ENCODE results near the gene AMN. TPM values are rescaled to one million over a fixed set of nuclear protein-coding genes. Genes with fewer than 3 reads are reported as not detected.

AMN gene
- polyA plus RNA-seq, 3 donors, result 1.5 to 12.3 (median 2.0) TPM

- H3K27ac ChIP-seq (ENCODE audit: low read depth, low read length), result no peak overlapping the region
These were observed 26.8 kb downstream of the AMN start for GRCh38 chr14:102949062-102949800.

GRCh38 chr14:102949801-102950451, 27.5 kb downstream of the AMN start:
- H3K27ac ChIP-seq (ENCODE audit: low read depth, low read length), result no peak overlapping the region
- WGBS, 3 donors, result 72 to 86% (median 73%) methylated on average over 23 of the region's 23 CpGs

More at GRCh38 chr14:102949062-102949800, 26.8 kb downstream of the AMN start:
- 65 to 88% (median 66%) methylated on average over 28 of the region's 28 CpGs for WGBS, 3 donors

GRCh38 chr14:102951034-102951433, 28.6 kb downstream of the AMN start:
- no peak overlapping the region for H3K27ac ChIP-seq (ENCODE audit: low read depth, low read length)
- 63 to 77% (median 72%) methylated on average over 10 of the region's 10 CpGs for WGBS, 3 donors

GRCh38 chr14:102951799-102952198, 29.3 kb downstream of the AMN start:
- 68 to 80% (median 74%) methylated on average over 8 of the region's 8 CpGs for WGBS, 3 donors
- H3K27ac ChIP-seq (ENCODE audit: low read depth, low read length), result no peak overlapping the region

- 92 to 96% (median 94%) methylated on average over 6 of the region's 6 CpGs for WGBS, 3 donors
- H3K27ac ChIP-seq (ENCODE audit: low read depth, low read length), result no peak overlapping the region
These were observed 29.8 kb downstream of the AMN start for GRCh38 chr14:102952276-102952675.

GRCh38 chr14:102953100-102953499, 30.6 kb downstream of the AMN start:
- H3K27ac ChIP-seq (ENCODE audit: low read depth, low read length), result no peak overlapping the region
- 88 to 92% (median 88%) methylated on average over 15 of the region's 15 CpGs for WGBS, 3 donors

- 89 to 94% (median 92%) methylated on average over 18 of the region's 18 CpGs for WGBS, 3 donors
- H3K27ac ChIP-seq (ENCODE audit: low read depth, low read length), result no peak overlapping the region
These were observed 31.8 kb downstream of the AMN start for GRCh38 chr14:102954081-102954789.

- H3K27ac ChIP-seq (ENCODE audit: low read depth, low read length), result no peak overlapping the region
- WGBS, 3 donors, result 76 to 88% (median 87%) methylated on average over 8 of the region's 8 CpGs
These were observed 33.4 kb downstream of the AMN start for GRCh38 chr14:102955636-102956408.

- WGBS, 3 donors, result 76 to 93% (median 89%) methylated on average over 10 of the region's 10 CpGs
- no peak overlapping the region for H3K27ac ChIP-seq (ENCODE audit: low read depth, low read length)
These were observed 34.8 kb downstream of the AMN start for GRCh38 chr14:102957222-102957621.

- WGBS, 3 donors, result 92 to 96% (median 93%) methylated on average over 10 of the region's 10 CpGs
- H3K27ac ChIP-seq (ENCODE audit: low read depth, low read length), result no peak overlapping the region
These were observed 36.0 kb downstream of the AMN start for GRCh38 chr14:102958461-102958860.

- WGBS, 3 donors, result 80 to 83% (median 80%) methylated on average over 9 of the region's 9 CpGs
- no peak overlapping the region for H3K27ac ChIP-seq (ENCODE audit: low read depth, low read length)
These were observed 39.7 kb downstream of the AMN start for GRCh38 chr14:102962111-102962627.

- no peak overlapping the region for H3K27ac ChIP-seq (ENCODE audit: low read depth, low read length)
- 95 to 97% (median 96%) methylated on average over 32 to 39 of the region's 39 CpGs for WGBS, 3 donors
These were observed 41.8 kb downstream of the AMN start for GRCh38 chr14:102964152-102964730.

GRCh38 chr14:102965282-102965681, 42.8 kb downstream of the AMN start:
- WGBS, 3 donors, result 78 to 84% (median 83%) methylated on average over 3 of the region's 3 CpGs
- H3K27ac ChIP-seq (ENCODE audit: low read depth, low read length), result no peak overlapping the region

GRCh38 chr14:102965971-102966655, 43.6 kb downstream of the AMN start:
- WGBS, 3 donors, result 91 to 93% (median 93%) methylated on average over 20 of the region's 20 CpGs
- no peak overlapping the region for H3K27ac ChIP-seq (ENCODE audit: low read depth, low read length)

- H3K27ac ChIP-seq (ENCODE audit: low read depth, low read length), result no peak overlapping the region
- 88 to 92% (median 91%) methylated on average over 21 of the region's 21 CpGs for WGBS, 3 donors
These were observed 44.4 kb downstream of the AMN start for GRCh38 chr14:102966681-102967505.

GRCh38 chr14:102967506-102967795, 45.0 kb downstream of the AMN start:
- WGBS, 3 donors, result 91 to 95% (median 92%) methylated on average over 14 of the region's 14 CpGs
- no peak overlapping the region for H3K27ac ChIP-seq (ENCODE audit: low read depth, low read length)

- WGBS, 3 donors, result 94 to 95% (median 94%) methylated on average over 13 of the region's 13 CpGs
- H3K27ac ChIP-seq (ENCODE audit: low read depth, low read length), result no peak overlapping the region
These were observed 45.8 kb downstream of the AMN start for GRCh38 chr14:102968306-102968705.
